ENCODE data around the gene IL10RA.

DNA sequence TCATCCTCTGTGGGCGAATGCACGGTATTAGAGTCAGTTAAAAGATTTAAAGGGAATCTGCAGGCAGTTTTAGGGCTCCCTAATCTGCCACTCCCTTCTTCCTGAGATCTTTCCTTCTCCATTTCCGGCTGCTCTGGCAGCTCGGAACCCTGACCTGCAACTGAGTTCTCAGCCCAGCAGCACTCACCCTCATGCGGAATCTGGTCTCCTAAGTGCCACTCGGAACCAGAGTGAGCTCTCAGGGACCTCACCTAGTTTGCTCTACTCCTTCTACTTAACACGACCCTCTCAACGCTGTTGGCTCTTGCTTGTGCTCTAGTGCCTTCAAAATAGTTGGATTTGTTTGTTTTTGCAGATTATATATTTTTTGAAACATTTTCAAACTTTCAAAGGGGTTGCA is 19.3 kb upstream of the IL10RA start:
- TF ChIP-seq, protein P1, sequence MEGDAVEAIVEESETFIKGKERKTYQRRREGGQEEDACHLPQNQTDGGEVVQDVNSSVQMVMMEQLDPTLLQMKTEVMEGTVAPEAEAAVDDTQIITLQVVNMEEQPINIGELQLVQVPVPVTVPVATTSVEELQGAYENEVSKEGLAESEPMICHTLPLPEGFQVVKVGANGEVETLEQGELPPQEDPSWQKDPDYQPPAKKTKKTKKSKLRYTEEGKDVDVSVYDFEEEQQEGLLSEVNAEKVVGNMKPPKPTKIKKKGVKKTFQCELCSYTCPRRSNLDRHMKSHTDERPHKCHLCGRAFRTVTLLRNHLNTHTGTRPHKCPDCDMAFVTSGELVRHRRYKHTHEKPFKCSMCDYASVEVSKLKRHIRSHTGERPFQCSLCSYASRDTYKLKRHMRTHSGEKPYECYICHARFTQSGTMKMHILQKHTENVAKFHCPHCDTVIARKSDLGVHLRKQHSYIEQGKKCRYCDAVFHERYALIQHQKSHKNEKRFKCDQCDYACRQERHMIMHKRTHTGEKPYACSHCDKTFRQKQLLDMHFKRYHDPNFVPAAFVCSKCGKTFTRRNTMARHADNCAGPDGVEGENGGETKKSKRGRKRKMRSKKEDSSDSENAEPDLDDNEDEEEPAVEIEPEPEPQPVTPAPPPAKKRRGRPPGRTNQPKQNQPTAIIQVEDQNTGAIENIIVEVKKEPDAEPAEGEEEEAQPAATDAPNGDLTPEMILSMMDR (conservative IDR thresholded peaks at IDR 0.05; ENCODE audit: low read depth in 2 of 2): no peak
- TF ChIP-seq EZH2 (IDR thresholded peaks at IDR 0.05; ENCODE audit: low read depth, unreplicated experiment) (no peak), POLR2AphosphoS5 (IDR thresholded peaks at IDR 0.05; ENCODE audit: low read depth) (no peak), CREB1 (CRISPR knock-in tag; IDR thresholded peaks at IDR 0.05; ENCODE audit: low read depth) (no peak)
- TF ChIP-seq, protein P2, sequence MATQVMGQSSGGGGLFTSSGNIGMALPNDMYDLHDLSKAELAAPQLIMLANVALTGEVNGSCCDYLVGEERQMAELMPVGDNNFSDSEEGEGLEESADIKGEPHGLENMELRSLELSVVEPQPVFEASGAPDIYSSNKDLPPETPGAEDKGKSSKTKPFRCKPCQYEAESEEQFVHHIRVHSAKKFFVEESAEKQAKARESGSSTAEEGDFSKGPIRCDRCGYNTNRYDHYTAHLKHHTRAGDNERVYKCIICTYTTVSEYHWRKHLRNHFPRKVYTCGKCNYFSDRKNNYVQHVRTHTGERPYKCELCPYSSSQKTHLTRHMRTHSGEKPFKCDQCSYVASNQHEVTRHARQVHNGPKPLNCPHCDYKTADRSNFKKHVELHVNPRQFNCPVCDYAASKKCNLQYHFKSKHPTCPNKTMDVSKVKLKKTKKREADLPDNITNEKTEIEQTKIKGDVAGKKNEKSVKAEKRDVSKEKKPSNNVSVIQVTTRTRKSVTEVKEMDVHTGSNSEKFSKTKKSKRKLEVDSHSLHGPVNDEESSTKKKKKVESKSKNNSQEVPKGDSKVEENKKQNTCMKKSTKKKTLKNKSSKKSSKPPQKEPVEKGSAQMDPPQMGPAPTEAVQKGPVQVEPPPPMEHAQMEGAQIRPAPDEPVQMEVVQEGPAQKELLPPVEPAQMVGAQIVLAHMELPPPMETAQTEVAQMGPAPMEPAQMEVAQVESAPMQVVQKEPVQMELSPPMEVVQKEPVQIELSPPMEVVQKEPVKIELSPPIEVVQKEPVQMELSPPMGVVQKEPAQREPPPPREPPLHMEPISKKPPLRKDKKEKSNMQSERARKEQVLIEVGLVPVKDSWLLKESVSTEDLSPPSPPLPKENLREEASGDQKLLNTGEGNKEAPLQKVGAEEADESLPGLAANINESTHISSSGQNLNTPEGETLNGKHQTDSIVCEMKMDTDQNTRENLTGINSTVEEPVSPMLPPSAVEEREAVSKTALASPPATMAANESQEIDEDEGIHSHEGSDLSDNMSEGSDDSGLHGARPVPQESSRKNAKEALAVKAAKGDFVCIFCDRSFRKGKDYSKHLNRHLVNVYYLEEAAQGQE (IDR thresholded peaks at IDR 0.05; ENCODE audit: unreplicated experiment): no peak
